ENCODE results near the gene JPH2.
"Not testable (repeated sequence)": the region's sequence is repeated elsewhere in the genome, so short reads cannot be mapped to it uniquely, and the experiment has no call there.

The JPH2 gene

DNA sequence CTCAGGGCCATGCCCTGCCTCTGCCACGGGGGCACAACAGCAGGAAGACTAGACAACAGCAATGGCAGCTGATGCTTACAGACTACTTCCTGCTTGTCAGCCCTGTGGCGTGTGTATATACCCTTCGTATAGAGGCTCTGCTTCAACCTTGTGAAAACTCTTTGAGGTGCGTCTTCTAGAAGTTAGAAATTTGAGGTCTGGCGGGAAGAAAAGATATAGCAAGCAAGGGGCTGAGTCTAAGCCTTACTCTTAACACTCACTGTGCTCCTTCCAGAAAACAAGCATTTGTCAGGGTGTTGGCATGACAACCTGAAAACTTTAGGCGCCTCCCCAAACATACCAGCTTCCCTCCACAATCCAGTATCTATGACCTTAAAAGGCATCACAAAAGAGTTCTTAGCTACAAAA, 33.3 kb downstream of the JPH2 start:
- DNase-seq, result no peak

DNA sequence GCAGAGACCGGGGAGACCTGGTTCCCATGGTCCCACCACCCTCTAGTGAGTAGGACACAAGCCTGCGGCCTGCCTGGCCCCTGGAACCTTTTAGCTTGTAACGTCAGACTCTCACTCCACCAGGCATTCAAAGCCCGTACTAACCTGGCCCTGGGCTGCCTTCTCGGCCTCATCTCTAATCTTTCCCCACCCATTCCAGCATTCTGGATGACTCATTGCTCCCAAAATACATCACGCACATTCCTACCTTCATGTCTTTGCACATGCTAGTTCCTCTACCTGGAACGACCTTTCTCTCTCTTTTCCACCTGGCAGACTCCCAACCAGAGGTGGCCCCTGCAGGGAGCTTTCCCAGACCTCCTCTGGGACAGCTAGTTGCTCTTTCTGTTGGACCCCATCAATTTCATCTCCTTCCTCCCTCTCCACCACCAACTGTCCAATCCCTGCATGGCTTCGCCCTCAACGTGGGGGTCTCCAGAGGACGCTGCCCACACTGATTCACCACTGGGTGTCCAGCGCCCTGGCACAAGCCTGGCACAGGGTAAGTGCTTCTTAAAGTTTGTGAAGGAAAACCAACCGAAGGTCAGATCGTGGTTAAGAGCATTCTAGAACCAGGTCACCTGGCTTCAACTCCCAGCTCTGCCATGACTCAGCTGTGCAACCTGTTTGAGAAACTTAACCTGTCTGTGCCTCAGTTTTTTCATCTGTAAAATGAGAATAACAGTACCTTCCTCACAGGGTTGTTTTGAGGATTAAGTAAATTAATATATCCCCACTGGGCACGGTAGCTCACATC, 35.2 kb downstream of the JPH2 start:
- DNase-seq, result no peak

DNA sequence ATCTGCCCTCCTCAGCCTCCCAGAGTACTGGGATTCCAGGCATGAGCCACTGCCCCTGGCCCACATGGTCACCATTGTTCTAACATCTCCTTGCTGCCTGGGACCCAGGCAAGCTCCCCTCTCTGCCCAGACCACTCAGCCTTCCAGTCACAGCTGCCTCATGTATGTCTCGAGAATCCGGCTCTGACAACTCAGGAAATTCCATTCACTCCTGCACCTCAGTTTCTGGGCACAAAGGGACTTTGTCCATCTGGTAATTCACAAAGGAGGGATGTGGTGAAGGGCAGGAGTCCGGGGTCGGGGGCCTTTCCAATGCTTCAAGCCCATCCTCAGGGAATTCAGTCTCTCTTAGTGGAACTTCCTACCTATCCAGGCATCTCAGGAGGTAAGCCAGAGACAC, 40.7 kb downstream of the JPH2 start:
- no peak for DNase-seq

DNA sequence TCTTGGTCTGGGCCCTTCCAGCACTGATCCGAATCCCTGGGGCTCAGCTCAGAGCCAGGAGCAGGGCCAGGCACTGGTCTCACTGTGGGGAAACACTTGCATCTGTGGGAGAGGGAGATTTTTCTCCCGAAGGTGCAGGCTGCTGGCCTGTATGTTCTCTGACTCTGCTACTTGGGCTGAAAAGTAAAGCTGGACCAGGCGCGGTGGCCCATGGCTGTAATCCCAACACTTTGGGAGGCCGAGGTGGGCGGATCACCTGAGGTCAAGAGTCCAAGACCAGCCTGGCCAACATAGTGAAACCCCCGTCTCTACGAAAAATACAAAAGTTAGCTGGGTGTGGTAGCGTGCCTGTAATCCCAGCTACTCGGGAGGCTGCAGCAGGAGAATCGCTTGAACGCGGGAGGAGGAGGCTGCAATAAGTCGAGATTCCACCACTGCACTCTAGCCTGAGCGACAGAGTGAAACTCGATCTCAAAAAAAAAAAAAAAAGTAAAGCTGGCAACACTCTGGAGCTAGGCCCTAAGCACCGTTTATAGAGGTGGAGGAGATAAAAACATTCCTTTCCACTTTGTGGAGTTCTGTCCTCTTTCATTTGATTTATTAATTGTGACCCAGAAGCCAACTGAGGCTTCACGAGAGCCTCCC, 41.7 kb downstream of the JPH2 start:
- DNase-seq, result no peak

DNA sequence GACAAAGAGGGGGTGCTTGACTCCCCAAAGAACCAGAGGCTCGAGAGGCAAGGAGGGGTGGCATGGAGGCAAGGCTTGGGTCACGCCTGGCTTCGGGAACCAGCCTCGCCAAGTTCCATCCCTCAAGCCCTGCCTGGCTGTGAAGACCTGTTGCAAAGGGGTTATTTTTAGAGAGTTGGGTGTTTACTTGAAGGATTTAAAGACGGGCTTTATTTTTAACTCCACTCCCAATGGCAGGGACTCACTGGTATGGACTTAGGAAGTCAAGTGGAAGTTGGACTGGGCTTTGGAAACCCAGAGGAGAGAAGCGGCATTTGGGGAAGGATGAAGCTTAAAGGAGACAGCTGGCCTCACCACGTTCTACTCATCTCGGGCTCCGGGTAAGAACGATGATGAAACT, 43.1 kb downstream of the JPH2 start:
- DNase-seq, result no peak

DNA sequence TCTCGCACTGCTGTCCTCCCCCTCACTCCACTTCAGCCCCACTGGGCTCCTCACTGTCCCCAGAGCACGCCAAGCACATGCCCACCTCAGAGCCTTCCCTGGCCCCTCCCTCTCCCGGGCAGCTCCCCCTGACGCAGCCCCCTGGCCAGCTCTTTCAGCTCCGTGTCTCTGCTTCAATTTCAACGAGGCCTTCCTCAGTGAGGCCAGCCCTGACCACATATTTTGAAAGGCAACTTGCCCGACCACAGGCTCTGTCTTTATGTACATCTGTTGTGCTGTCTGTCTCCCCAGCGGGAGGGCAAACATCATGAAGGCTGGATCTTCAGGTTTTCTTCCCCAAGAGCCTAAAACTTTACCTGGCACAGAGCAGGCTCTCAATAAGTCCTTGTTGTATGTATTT, 44.6 kb downstream of the JPH2 start:
- no peak for DNase-seq

DNA sequence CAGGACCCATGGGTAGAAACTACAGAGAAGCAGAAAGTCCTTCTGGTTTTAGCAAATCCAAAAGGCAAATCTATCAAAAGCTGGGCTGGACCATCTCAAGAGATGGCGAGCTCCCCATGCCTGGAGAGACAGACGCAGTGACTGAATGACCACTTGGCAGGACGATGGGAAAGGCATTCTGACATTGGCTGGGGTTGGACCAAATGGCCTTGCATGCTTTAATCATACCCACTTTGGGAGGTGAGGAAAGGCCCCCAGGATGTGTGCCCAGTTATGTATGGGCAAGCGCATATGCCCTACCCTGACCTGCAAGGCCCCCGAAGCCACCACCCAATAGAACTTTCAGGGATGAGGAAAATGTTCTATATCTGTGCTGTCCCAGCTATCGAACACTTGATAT, 45.1 kb downstream of the JPH2 start:
- no peak for DNase-seq

DNA sequence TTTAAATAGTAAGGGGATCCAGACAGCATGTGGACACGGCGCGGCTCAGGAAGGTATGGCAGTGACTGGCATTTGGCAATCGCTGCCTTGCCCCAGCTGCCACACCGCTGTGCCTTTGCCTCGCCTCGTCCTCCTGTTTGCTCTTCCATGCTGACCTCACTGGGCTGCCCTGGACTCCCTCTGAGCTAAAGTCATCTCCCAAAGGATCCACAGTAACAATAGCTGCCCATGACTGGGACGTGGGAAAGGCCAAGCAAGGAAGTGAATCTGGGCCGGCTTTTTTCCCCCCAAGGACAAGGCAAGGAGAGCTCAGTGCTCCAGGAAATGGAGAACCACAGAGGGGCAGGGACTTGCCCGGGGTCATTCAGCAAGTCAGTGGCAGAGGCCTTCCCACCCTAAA, 48.1 kb downstream of the JPH2 start:
- DNase-seq, result no peak

DNA sequence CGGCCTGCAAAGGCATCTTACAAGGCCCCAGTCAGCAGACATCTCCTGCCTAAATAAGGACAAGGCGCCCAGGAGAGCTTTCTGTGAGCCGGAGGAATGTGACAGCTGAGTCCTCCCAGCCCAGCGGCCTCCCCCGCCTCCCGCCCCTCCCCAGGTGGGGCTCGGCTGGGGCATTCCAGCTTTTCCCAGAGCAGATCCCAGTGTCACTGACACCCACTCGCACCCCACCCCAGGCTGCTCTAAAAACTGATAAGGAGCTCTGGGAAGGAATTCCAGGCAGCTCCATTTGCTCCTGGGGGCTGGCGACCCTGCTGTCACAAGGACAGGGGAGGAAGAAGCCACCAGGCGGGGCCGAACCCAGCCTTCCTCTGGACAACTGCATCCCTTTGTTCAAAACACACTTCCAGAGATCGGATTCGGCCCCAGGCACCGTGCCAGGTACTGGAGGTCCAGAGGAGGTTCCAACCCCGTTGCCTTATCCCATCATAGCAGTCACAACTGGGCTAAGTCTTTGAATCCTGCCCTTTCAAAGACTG, 49.7 kb downstream of the JPH2 start:
- no peak for DNase-seq

DNA sequence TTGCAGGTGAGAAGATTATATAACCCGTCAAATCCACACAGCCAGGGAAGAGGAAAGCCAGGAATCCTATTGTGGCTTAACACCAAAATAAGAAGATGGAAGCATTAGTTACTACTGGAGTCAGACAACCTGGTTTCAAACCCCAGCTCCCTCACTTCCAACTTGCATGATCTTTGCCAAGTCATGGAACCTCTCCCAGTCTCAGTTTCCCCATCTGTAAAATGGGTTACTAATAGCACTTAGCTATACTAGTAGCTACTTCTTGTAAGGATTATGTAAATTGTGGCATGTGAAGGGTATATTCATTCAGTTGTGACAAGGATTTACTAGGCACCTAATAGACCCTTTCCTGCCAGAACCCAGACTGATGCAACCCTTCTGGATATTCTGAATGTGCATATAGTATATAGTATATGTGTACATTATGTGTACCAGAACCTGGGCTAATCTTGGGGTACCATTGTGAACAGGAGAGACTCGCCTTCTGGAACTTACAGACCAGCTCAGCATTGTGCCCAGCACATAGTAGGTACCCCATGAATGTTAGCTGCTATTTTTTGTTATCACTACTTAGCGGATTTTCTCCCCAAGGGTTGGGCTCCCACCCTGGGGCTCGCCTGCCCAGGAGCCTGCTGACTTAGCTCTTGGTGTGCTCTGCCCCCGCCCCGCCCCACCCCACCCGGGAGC, 50.3 kb downstream of the JPH2 start:
- DNase-seq, result no peak

DNA sequence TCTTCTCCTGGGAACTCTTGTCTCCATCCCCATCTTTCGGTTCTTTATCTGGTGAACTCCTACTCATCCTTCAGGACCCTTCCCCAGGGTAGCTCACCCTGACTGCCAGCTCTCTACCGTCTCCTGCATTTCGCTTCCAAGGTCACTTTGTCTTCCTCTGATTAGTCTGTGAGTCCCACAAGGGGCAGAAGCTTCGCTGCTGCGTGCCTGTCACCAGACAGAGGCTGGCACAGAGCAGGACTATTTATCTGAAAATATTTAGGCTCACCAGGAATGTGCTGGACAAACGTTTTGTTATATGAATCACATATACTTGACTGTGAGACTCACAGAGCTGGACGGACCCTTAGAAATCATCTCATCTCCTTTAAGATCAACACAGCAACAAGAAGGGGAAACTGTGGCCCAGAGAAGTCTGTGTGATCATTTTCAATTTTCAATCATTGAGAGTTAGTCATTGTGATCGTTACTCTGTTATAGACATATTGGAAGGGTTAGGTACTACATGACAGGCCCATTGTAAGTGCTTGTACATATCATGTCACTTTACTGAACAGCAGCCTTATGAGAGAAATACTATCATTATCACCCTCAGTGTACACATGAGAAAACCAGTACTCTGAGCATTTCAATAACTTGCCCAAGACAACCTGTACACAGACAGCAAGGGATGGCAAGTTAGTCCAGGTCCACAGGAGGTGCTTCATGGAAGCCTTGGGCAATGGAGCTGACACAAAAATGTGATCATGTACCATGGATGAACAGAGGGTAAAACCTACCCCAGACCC, 51.4 kb downstream of the JPH2 start:
- no peak for DNase-seq

DNA sequence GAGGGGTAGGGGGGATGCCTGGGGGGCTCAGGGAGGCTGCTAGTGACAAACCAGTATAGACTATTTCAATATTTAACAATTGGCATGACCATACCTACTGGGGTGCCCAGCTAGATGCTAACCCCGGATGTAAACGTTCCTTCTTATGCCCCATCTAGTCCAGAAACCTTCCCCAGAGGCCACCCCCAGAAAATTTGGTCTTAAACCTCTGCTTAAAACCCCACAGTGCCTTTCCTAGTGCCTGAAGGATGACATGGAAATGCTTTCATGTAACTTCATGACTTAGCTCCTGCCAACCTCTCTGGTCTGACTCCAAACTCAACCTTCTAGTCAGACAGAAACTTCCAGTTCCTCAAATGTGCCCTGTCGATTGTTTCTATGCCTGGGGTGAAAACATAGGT, 52.0 kb downstream of the JPH2 start:
- no peak for DNase-seq

DNA sequence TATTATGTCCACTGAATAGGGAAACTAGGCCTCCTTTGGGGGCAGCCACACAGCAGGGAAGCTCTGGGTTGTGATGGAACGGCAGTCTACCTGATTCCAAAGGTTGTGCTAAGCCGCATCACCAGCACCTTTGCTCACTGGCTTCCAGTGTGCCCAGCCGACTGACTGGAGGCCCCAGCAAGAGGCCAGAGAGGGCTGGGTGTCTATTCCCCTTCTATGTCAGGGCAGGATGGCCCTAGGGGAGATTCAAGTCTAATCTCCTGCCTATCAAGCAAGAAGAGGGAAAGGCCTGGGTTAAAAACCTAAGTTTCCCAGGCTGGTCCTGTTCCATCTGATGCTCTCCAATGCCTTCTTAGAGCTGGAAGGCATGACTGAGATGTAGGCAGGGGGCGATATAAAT, 53.6 kb downstream of the JPH2 start:
- no peak for DNase-seq

DNA sequence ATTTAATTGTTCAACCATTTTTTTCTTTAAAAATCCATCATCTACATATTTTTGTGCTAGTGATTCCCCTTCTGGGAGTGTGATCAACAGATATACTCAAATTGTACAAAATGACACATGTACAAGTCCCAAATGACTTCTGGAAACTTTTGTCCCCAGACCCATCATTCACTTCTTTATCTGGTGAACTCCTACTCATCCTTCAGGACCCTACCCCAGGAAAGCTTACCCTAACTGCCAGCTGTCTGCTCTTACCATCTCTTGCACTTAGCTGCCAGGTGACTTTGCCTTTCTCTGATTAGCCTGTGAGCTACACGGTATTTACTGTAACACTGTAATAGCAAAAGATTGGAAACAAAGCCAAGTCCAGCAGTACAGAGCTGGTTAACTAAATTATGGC, 55.3 kb downstream of the JPH2 start:
- no peak for DNase-seq

DNA sequence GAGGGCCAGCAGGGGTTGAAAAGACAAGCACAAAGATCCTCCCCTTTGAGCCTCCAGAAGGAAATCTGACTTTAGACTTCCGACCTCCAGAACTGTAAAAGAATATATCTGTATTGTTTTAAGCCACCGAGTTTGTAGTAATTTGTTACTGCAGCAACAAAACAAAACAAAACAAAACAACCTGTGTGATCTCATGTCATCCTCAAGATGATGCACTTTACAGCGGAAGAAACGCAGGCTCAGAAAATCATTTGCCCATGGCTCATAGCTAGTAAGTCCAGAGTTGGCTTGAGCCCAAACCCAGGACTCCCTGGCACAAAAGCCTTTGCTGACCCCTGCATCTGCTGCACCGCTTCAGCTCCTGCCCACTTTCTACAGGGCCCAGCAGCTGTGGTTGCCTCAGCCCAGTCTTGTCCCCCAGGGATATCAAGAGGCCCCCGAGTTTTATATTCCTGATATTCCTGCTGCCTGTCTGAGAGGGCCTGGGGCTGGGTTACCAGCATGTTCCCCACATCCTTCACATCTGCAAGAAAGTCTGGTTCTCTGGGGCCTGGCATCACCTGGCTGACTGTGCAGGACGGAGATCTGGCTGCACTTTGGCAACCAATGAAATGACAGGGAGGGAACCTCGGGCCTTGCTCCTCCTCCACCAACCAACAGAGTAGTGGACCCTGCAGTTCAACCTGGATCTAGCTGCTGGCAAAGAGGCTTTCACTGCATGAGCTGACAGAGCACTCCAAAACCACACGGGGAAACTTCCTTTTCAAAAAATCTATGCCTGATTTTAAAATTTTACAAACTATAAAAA, 56.9 kb downstream of the JPH2 start:
- no peak for DNase-seq

DNA sequence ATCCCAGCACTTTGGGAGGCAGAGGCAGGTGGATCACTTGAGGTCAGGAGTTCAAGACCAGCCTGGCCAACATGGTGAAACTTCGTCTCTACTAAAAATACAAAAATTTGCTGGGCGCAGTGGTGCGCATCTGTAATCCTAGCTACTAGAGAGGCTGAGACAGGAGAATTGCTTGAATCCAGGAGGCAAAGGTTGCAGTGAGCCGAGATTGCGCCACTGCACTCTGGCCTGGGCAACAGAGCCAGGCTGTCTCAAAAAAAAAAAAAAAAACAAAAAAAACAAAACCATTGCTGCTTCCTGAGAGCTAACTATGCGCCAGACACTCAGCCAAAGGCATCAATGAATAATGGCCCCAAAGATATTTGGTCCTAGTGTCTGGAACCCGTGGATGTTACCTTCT, 57.7 kb downstream of the JPH2 start:
- DNase-seq, result not testable (repeated sequence)

DNA sequence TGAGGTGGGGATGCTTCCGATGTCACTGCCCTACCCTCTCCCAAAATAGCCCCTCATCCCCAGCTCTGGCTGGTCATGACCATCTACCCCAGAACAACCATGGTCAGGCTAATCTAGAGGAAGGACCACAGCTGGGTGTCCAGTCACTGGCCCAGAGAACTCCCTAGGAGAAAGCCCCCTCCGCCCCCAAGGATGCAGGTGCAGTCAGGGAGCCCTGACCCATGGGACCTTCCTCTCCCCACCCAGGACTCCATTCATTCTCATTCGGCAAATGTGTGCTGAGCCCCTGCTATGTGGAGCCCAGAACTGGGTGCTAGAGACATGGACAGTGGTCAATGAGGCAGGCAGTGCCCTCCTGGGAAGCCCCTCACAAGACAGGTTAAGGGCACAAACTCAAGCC, 60.5 kb downstream of the JPH2 start:
- no peak for DNase-seq

DNA sequence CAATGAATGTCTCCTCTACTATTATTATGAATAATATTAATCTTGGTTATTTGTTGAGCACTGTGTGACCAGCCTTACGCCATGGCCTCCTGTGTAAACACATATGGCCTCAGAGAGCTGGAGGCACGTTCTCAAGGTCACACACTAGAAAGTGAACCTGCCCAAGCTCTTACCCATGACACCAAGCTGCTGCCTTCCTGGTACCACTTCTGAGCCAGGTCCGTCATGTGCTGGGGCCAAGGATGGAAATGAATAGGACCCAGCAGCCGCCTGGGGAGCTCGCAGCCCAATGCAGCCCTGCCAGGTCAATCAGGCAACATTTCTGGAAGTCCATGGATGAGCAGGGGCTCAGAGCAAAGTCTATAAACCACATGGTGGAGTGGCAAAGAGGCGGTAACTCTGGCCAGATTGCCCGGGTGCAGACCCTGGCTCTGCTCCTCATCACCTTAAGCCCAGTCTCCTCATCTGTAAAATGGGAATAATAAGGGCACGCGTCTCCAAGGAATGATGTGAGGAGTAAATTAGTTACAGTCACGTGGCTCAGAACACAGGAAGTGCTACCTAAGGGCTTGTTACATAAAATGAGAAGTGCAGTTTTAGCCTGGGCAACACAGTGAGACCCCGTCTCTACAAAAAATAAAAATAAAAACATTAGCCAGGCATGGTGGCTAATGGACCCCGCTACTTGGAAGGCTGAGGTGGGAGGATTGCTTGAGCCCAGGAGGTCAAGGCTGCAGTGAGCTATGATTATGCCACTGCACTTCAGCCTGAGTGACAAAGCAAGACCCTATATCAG, 61.5 kb downstream of the JPH2 start:
- DNase-seq, result no peak

DNA sequence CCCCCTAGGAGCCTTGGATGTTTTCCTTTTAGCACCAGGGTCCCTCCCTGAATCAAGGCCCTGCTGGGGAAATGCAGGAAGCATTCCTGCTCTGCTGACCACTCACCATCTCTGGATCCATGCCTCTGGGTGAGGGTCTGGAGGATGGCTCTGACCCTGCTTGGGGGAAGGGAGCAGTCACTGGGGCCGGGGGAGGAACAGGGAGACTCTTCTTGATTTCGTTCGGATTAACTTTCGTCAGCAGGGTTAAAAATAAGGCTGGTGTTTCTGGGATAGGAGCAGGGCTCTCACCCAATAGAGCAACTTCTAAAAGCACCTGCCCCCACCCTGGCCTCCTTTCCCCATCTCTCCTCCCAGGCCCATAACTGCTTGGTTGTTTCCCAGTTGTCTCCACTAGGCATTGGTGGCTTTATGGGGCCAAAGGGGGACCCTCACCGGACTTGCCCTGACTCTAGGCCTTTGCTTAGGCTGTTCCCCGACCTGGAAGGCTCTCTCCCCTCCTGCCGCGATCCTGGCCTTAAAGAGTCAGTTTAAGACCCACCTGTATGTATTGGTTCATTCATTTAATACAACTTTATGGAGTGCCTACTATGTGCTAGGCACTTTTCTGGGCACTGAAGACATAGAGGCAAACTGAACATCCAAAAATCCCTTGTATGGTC, 63.0 kb downstream of the JPH2 start:
- no peak for DNase-seq

DNA sequence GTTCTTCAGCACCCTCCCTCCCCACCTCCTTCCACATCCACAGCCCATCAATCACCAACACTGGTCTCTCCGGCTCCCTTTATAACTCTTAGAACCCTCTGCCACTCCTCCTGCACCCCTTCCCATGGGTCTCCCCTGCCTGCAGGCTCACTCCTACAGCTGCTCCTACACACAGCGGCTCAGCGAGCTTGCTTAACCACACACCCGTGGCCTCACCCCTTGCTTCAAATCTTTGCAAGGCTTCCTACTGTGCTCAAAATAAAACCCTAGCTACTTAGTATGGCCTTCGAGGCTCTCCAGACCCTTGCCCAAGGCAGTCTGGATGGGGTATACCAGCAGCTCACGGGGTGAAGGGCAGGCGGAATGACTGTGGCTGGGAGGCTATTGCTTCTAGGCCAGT, 63.7 kb downstream of the JPH2 start:
- DNase-seq, result no peak
